ENCODE data around the gene ENOPH1. TPM values are rescaled to one million over a fixed set of nuclear protein-coding genes. Genes with fewer than 3 reads are reported as not detected.

Gene ENOPH1
- total and polyA plus RNA-seq, 3 donors from 2014 or later = 13.9 to 20.8 (median 19.9) TPM

GRCh38 chr4:82496349-82496748, 66.0 kb downstream of the ENOPH1 start:
- H3K4me1 ChIP-seq = no peaks in the 10 kb centered on the region
- 30 to 45% methylated on average over 2 of the region's 2 CpGs for WGBS, 2 donors
- TF ChIP-seq POLR2A (IDR thresholded peaks at IDR 0.05) (no peak), CTCF (IDR thresholded peaks at IDR 0.05) (no peak)
- H3K36me3 ChIP-seq (ENCODE audit: low read depth, missing control alignments) = no peaks in the 10 kb centered on the region
- H3K27ac ChIP-seq = no peak overlapping the region
- H3K27me3 ChIP-seq = no peaks in the 10 kb centered on the region
- intact Hi-C loops (cut with DNase I; ENCODE audit: low total_unique reads) = no loop called here
- no peaks in the 10 kb centered on the region for H3K9me3 ChIP-seq
- H3K4me3 ChIP-seq = no peak overlapping the region
- DNase-seq = no peak

- Histone ChIP-seq H3K36me3 (ENCODE audit: low read depth, missing control alignments) (no peaks in the 10 kb centered on the region), H3K4me3 (no peak overlapping the region), H3K27me3 (no peaks in the 10 kb centered on the region), H3K4me1 (no peaks in the 10 kb centered on the region), H3K27ac (no peak overlapping the region), H3K9me3 (no peaks in the 10 kb centered on the region)
- intact Hi-C loops (cut with DNase I; ENCODE audit: low total_unique reads) = no loop called here
- 88 to 93% methylated on average over 6 of the region's 6 CpGs for WGBS, 2 donors
- DNase-seq = no peak
- no peak for TF ChIP-seq CTCF (IDR thresholded peaks at IDR 0.05)
- no peak for TF ChIP-seq POLR2A (IDR thresholded peaks at IDR 0.05)
Observed at GRCh38 chr4:82499738-82500434, 69.5 kb downstream of the ENOPH1 start.

- H3K27me3 ChIP-seq = no peaks in the 10 kb centered on the region
- DNase-seq = no peak
- H3K27ac ChIP-seq = no peak overlapping the region
- intact Hi-C loops (cut with DNase I; ENCODE audit: low total_unique reads) = no loop called here
- H3K4me1 ChIP-seq = no peaks in the 10 kb centered on the region
- WGBS, 2 donors = 76 to 79% methylated on average over 5 of the region's 5 CpGs
- no peaks in the 10 kb centered on the region for H3K9me3 ChIP-seq
- H3K4me3 ChIP-seq = no peak overlapping the region
- H3K36me3 ChIP-seq (ENCODE audit: low read depth, missing control alignments) = no peaks in the 10 kb centered on the region
- no peak for TF ChIP-seq CTCF (IDR thresholded peaks at IDR 0.05)
- TF ChIP-seq POLR2A (IDR thresholded peaks at IDR 0.05) = no peak
Observed at GRCh38 chr4:82500435-82501153, 70.2 kb downstream of the ENOPH1 start.

DNA sequence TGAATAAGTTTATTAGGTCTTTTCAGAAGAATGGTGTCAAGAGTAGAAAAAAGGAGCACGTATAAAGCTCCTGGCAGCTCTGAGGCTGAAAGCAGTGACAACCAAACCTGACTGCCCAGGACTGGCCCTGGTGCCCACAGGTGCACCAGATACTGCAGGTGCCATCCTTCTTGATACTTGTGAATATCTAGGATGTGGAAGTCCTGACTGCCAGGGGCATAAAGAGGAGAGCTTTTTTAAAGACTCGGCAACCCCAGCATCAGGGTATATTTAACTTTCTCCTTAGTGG, 70.7 kb downstream of the ENOPH1 start:
- Histone ChIP-seq H3K9me3 (no peaks in the 10 kb centered on the region), H3K27me3 (no peaks in the 10 kb centered on the region), H3K36me3 (ENCODE audit: low read depth, missing control alignments) (no peaks in the 10 kb centered on the region), H3K27ac (no peak overlapping the region), H3K4me1 (no peaks in the 10 kb centered on the region), H3K4me3 (no peak overlapping the region)
- WGBS, 2 donors = 79 to 90% methylated on average over 1 to 2 of the region's 2 CpGs
- no peak for DNase-seq
- no peak for TF ChIP-seq CTCF (IDR thresholded peaks at IDR 0.05)
- intact Hi-C loops (cut with DNase I; ENCODE audit: low total_unique reads) = no loop called here

DNA sequence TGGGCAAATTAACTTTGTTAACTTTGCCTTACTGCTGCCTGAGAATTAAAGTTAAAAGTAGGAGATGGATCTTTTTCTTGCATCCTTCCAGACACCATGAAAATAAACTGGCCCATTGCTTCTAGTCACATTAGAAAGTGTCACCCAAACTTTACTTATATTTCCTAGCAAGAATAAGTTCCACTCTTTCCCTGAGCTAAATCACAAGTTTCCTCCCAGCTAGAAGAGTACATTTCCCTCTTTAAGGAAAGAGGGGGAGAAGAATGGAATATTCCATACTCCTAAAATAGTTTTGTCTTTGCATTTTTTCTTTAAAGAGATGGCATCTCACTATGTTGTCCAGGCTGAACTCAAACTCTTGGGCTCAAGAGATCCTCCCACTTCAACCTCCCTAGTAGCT, 77.6 kb downstream of the ENOPH1 start:
- no peak for DNase-seq
- TF ChIP-seq POLR2A (IDR thresholded peaks at IDR 0.05) = no peak
- no peak for TF ChIP-seq CTCF (IDR thresholded peaks at IDR 0.05)
- H3K27ac ChIP-seq = no peak overlapping the region
- H3K4me3 ChIP-seq = no peak overlapping the region
- H3K4me1 ChIP-seq = no peaks in the 10 kb centered on the region
- no peaks in the 10 kb centered on the region for H3K9me3 ChIP-seq
- H3K27me3 ChIP-seq = no peaks in the 10 kb centered on the region
- no peaks in the 10 kb centered on the region for H3K36me3 ChIP-seq (ENCODE audit: low read depth, missing control alignments)
- intact Hi-C loops (cut with DNase I; ENCODE audit: low total_unique reads) = no loop called here
